Mucosa of rectum (tissue), 2 donors: ENCODE measurements around the gene MTMR1.

Source experiments
- H3K27ac ChIP-seq, 2 donors: one replicate each; pipeline ENCODE4 v1.7.0; 2013; ENCODE audit warnings: inconsistent platforms in 2 of 2, low read depth in 2 of 2, low read length in 2 of 2
- H3K27me3 ChIP-seq, 2 donors: one replicate each; pipeline ENCODE4 v1.7.0; 2013; ENCODE audit warnings: low read length in 2 of 2; ENCODE audit not compliant: control insufficient read depth in 2 of 2, insufficient read depth in 2 of 2
- H3K36me3 ChIP-seq, 2 donors: one replicate each; pipeline ENCODE4 v1.7.0; 2013; ENCODE audit warnings: low read length in 2 of 2; ENCODE audit not compliant: control insufficient read depth in 2 of 2, insufficient read depth in 2 of 2
- H3K4me1 ChIP-seq, 2 donors: one replicate each; pipeline ENCODE4 v1.7.0; 2013; ENCODE audit warnings: low read length in 2 of 2, mild to moderate bottlenecking in 1 of 2; ENCODE audit not compliant: control insufficient read depth in 2 of 2, insufficient read depth in 2 of 2
- H3K4me3 ChIP-seq, 2 donors: one replicate each; pipeline ENCODE4 v1.7.0; 2013; ENCODE audit warnings: low read length in 2 of 2
- H3K9ac ChIP-seq, 2 donors: one replicate each; pipeline ENCODE4 v1.7.0; 2013; ENCODE audit warnings: low read length in 2 of 2, low read depth in 1 of 2, mild to moderate bottlenecking in 1 of 2
- H3K9me3 ChIP-seq, 2 donors: one replicate each; pipeline ENCODE4 v1.7.0; 2013; ENCODE audit warnings: low read length in 2 of 2; ENCODE audit not compliant: control insufficient read depth in 2 of 2
- donor health status: healthy.
- donor health status: Normal muscosa, but diverticular disease.

MTMR1 gene

DNA sequence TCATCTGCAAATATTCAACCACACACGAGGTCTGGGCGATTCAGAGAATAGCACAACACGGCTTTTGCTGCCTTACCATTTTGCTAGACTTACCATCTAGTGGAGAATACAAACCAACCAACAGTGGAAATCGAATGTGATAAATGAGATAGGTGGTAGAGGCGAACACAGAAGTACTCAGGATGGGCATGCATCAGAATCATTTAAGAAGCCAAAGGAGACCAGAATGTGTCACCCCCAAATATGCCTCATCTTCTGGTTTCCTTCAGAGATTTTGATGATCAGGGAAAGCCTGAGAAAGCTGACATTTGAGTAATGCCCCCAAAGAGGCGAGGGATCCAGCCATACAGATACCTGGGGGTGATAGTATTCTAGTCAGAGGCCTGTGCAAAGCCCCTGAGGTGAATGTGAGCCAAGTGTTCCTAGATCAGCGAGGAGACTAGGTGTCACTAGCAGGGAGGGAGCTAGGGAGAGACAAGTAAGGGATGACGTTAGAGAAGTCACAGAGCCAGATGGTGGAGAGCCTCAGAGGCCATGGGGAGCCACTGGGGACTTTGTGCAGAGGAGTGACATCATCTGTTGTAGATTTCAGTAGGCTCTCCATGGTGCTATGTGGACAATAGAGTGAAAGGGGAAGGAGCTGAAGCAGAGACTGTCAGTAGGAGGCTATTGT lies 1.7 kb downstream of the MTMR1 start:
- peaks cover 0 to 4% of the 10 kb centered on the region in 2 donors for H3K27me3 ChIP-seq
- peak overlapping the region in 1 of 2 donors; percentile 72 for H3K4me3 ChIP-seq
- peaks cover 0 to 4% of the 10 kb centered on the region in 2 donors for H3K9me3 ChIP-seq
- H3K4me1 ChIP-seq: peaks cover 3 to 5% of the 10 kb centered on the region in 2 donors
- H3K27ac ChIP-seq: peak overlapping the region; percentile 38 to 61
- no peaks in the 10 kb centered on the region for H3K36me3 ChIP-seq
- H3K9ac ChIP-seq: no peak overlapping the region

DNA sequence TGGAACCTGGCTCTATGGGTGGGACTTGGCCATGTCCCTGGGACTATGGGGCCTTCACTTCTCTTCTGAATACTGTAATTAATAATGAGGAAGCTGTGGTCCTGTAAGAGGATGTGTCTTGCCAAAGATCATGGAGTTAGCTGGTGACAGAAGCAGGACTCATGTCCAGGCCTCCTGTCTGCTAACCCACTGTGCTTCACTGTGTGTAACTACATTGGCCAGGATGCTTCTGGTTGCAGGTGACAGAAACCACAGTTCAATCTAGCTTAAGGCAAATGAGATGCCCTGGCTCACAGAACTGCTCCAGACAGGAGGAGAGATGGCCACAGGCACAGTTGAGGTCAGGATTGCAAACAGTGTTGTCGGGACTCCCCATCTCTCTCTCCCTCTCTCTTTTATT lies 3.1 kb downstream of the MTMR1 start:
- Histone ChIP-seq H3K9me3 (no peaks in the 10 kb centered on the region), H3K27me3 (peaks cover 0 to 4% of the 10 kb centered on the region in 2 donors), H3K4me3 (peak overlapping the region in 1 of 2 donors; percentile 37), H3K36me3 (no peaks in the 10 kb centered on the region), H3K27ac (peak overlapping the region in 1 of 2 donors; percentile 4), H3K4me1 (peaks cover 3 to 5% of the 10 kb centered on the region in 2 donors), H3K9ac (no peak overlapping the region)

GRCh38 chrX:150696866-150697265 lies 3.7 kb downstream of the MTMR1 start:
- Histone ChIP-seq H3K9ac (no peak overlapping the region), H3K27ac (no peak overlapping the region), H3K36me3 (no peaks in the 10 kb centered on the region), H3K4me3 (no peak overlapping the region), H3K27me3 (peaks cover 0 to 4% of the 10 kb centered on the region in 2 donors), H3K9me3 (no peaks in the 10 kb centered on the region), H3K4me1 (peaks cover 3 to 5% of the 10 kb centered on the region in 2 donors)

DNA sequence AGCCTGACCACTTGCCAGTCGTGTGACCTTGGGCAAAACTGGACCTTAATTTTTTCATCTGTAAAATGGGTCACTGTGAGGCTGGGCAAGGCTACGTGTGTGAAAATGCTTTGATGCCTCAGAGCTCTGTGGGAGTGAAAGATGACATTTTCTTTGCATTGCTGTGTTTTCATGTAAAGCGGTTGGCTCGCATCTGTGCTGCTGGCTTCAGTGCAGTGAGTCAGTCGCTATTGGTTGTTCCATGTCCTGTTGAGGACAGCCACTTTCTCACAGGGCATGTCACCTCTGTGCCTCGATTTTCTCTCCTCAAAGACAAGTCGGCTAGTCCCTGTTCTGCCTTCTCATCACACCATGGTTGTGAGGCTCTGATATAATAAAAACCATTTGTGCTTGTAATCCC lies 4.4 kb downstream of the MTMR1 start:
- H3K4me1 ChIP-seq: peaks cover 0 to 3% of the 10 kb centered on the region in 2 donors
- H3K4me3 ChIP-seq: no peak overlapping the region
- no peak overlapping the region for H3K27ac ChIP-seq
- no peak overlapping the region for H3K9ac ChIP-seq
- H3K9me3 ChIP-seq: no peaks in the 10 kb centered on the region
- H3K36me3 ChIP-seq: no peaks in the 10 kb centered on the region
- H3K27me3 ChIP-seq: no peaks in the 10 kb centered on the region

- Histone ChIP-seq H3K27me3 (no peaks in the 10 kb centered on the region), H3K27ac (no peak overlapping the region), H3K4me3 (no peak overlapping the region), H3K9ac (no peak overlapping the region), H3K4me1 (peaks cover 0 to 3% of the 10 kb centered on the region in 2 donors), H3K9me3 (no peaks in the 10 kb centered on the region), H3K36me3 (no peaks in the 10 kb centered on the region)
Measured at GRCh38 chrX:150698981-150699380, 5.8 kb downstream of the MTMR1 start.

GRCh38 chrX:150700107-150700506 lies 6.9 kb downstream of the MTMR1 start:
- no peak overlapping the region for H3K4me3 ChIP-seq
- no peak overlapping the region for H3K27ac ChIP-seq

DNA sequence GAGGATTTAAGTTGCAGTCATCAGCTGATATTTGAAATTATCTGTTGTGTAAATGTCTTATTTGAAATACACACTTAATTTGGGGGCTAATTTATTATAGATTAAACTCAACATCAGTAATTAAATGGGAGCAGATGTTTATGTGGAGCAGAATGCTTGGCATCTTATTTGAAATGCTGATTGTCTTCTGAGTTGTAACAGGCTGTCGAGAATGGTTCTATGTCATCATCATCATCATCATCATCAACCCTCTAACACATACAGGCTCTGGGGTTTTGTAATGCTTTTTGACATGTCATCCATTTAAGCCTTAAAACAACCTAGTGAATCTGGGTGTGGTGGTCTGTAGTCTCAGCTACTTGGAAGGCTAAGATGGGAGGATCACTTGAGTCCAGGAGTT lies 8.2 kb downstream of the MTMR1 start:
- no peaks in the 10 kb centered on the region for H3K27me3 ChIP-seq
- no peak overlapping the region for H3K27ac ChIP-seq
- no peaks in the 10 kb centered on the region for H3K36me3 ChIP-seq
- H3K4me3 ChIP-seq: no peak overlapping the region
- H3K9ac ChIP-seq: no peak overlapping the region
- H3K9me3 ChIP-seq: no peaks in the 10 kb centered on the region
- H3K4me1 ChIP-seq: peaks cover 0 to 2% of the 10 kb centered on the region in 2 donors

More at GRCh38 chrX:150700107-150700506, 6.9 kb downstream of the MTMR1 start:
- Histone ChIP-seq H3K9me3 (no peaks in the 10 kb centered on the region), H3K4me1 (peaks cover 0 to 2% of the 10 kb centered on the region in 2 donors), H3K9ac (no peak overlapping the region), H3K27me3 (no peaks in the 10 kb centered on the region), H3K36me3 (no peaks in the 10 kb centered on the region)

DNA sequence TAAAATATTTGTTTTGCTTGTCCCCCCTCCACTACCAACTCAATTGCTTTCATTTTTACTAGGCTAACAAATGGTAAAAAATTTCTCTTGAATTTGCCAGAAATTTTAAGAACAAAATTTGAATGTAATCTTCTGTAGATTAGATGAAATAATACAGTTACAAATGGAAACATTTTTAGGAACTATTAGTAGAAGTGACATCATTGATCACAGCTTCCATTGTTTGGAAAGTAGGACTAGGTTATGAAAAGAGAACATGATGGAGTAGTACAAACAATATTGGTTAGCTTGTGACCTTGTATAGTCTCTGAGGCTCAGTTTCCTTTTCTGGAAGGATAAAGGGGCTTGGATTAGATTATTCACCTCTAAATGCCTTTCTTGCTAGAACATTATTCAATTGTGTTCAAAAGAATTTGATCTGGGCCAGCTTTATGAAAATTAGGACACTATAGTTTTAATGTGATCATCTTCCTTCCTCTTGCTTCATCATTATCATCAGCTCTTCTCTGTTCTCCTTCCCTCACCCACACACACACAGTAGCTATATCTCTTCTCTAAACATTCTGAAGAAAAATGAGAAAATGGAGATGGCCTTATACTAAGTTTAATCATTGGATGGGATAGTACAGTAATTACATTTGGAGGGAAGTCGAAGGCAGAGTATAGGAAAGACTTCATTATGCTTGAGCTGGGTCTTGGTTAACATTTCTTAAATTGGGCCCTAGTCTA lies 9.9 kb downstream of the MTMR1 start:
- Histone ChIP-seq H3K9me3 (no peaks in the 10 kb centered on the region), H3K36me3 (no peaks in the 10 kb centered on the region), H3K4me3 (no peak overlapping the region), H3K27ac (no peak overlapping the region), H3K9ac (no peak overlapping the region), H3K27me3 (no peaks in the 10 kb centered on the region), H3K4me1 (peaks cover 0 to 2% of the 10 kb centered on the region in 2 donors)

DNA sequence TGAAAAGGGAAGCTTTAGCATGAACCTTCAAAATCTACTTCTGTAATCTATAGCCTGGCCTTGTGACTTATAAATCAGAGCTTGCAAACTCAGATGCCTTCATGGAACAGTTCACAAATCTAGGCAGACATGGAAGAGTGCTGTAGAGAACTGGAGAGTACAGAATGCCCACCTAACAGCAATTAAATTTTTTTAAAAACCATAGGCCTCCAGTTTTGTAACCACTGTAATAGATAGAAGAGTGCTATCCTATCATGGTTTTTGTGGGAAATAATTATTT lies 10.4 kb downstream of the MTMR1 start:
- Histone ChIP-seq H3K27ac (no peak overlapping the region), H3K9ac (no peak overlapping the region), H3K4me3 (no peak overlapping the region), H3K9me3 (no peaks in the 10 kb centered on the region), H3K4me1 (peaks cover 0 to 2% of the 10 kb centered on the region in 2 donors), H3K36me3 (no peaks in the 10 kb centered on the region), H3K27me3 (no peaks in the 10 kb centered on the region)

DNA sequence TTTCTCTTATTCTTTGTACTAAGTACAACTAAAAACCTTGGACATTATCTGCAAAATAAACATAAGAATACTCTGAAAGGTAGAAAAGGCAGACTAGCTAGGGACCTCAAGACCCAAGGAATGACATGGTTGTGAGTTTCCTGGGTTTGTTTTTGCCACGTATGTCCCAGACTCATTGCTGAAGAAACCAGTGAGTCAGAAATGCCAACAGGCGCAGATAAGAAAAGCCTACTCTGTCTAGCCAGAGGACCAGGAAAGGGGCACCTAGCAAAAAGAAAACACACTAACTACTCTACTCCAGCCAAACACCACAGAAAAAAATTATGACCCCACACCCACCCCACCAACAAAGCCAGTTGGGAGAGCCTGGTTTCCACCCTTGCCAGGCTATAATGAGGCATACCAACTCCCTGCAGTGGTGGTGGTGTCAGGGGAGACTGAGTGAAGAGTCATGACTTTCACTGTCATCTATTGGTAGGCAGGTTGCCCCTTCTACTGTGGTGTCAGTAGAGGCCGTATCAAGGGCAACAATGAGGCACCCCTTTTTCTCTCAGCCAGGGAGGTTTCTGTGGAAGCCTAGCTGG lies 10.9 kb downstream of the MTMR1 start:
- H3K4me3 ChIP-seq: no peak overlapping the region
- no peaks in the 10 kb centered on the region for H3K27me3 ChIP-seq

More for the DNA sequence above, 10.9 kb downstream of the MTMR1 start:
- H3K9ac ChIP-seq: no peak overlapping the region
- no peaks in the 10 kb centered on the region for H3K9me3 ChIP-seq
- H3K4me1 ChIP-seq: peaks cover 0 to 2% of the 10 kb centered on the region in 2 donors
- H3K36me3 ChIP-seq: no peaks in the 10 kb centered on the region
- H3K27ac ChIP-seq: no peak overlapping the region
